LoVo (cell line): ENCODE data around the gene CD36.

Source experiments
- DNase-seq: peaks from one replicate; pipeline ENCODE4 v3.0.0-alpha.2; 2016; ENCODE audit warnings: low spot score

Gene CD36

GRCh38 chr7:80629023-80629422, 9.4 kb upstream of the CD36 start:
- DNase-seq: no peak

GRCh38 chr7:80630608-80631405, 7.6 kb upstream of the CD36 start:
- no peak for DNase-seq

- DNase-seq: no peak
Measured at GRCh38 chr7:80631421-80631820, 7.0 kb upstream of the CD36 start.

GRCh38 chr7:80632139-80632538, 6.3 kb upstream of the CD36 start:
- DNase-seq: no peak

- DNase-seq: no peak
Measured at GRCh38 chr7:80632819-80633218, 5.6 kb upstream of the CD36 start.

- DNase-seq: no peak
Measured at GRCh38 chr7:80634505-80634904, 3.9 kb upstream of the CD36 start.

GRCh38 chr7:80635533-80635932, 2.9 kb upstream of the CD36 start:
- no peak for DNase-seq

- DNase-seq: no peak
Measured at GRCh38 chr7:80635998-80636397, 2.4 kb upstream of the CD36 start.

GRCh38 chr7:80636709-80637108, 1.7 kb upstream of the CD36 start:
- DNase-seq: no peak

- no peak for DNase-seq
Measured at GRCh38 chr7:80637454-80637853, 988 bp upstream of the CD36 start.

- DNase-seq: no peak
Measured at GRCh38 chr7:80639011-80639410, 569 bp downstream of the CD36 start.

- no peak for DNase-seq
Measured at GRCh38 chr7:80640846-80641245, 2.4 kb downstream of the CD36 start.

GRCh38 chr7:80641548-80641947, 3.1 kb downstream of the CD36 start:
- DNase-seq: no peak

GRCh38 chr7:80642871-80643270, 4.4 kb downstream of the CD36 start:
- no peak for DNase-seq

GRCh38 chr7:80643336-80643915, 5.0 kb downstream of the CD36 start:
- DNase-seq: no peak

- DNase-seq: no peak
Measured at GRCh38 chr7:80644054-80644453, 5.6 kb downstream of the CD36 start.

GRCh38 chr7:80646083-80646865, 7.8 kb downstream of the CD36 start:
- DNase-seq: no peak

GRCh38 chr7:80647436-80647835, 9.0 kb downstream of the CD36 start:
- DNase-seq: no peak

GRCh38 chr7:80648031-80648600, 9.7 kb downstream of the CD36 start:
- no peak for DNase-seq

GRCh38 chr7:80649011-80649410, 10.6 kb downstream of the CD36 start:
- DNase-seq: no peak

- DNase-seq: no peak
Measured at GRCh38 chr7:80650030-80650429, 11.6 kb downstream of the CD36 start.

GRCh38 chr7:80651471-80651870, 13.0 kb downstream of the CD36 start:
- DNase-seq: no peak

- no peak for DNase-seq
Measured at GRCh38 chr7:80653244-80653643, 14.8 kb downstream of the CD36 start.
